GM12875 (cell line): ENCODE results near the gene SMCO4.

Source experiments
- H3K4me3 ChIP-seq: one replicate; pipeline ENCODE4 v1.5.1; 2011; ENCODE audit warnings: low read depth, low read length, control low read depth
- TF ChIP-seq, protein P1 (sequence below): IDR thresholded peaks from 2 replicates; pipeline ENCODE4 v1.5.1; 2011; ENCODE audit warnings: low read depth, mild to moderate bottlenecking, control low read depth, inconsistent platforms, low read length, moderate library complexity, borderline replicate concordance; ENCODE audit not compliant: insufficient read depth

Gene SMCO4

DNA sequence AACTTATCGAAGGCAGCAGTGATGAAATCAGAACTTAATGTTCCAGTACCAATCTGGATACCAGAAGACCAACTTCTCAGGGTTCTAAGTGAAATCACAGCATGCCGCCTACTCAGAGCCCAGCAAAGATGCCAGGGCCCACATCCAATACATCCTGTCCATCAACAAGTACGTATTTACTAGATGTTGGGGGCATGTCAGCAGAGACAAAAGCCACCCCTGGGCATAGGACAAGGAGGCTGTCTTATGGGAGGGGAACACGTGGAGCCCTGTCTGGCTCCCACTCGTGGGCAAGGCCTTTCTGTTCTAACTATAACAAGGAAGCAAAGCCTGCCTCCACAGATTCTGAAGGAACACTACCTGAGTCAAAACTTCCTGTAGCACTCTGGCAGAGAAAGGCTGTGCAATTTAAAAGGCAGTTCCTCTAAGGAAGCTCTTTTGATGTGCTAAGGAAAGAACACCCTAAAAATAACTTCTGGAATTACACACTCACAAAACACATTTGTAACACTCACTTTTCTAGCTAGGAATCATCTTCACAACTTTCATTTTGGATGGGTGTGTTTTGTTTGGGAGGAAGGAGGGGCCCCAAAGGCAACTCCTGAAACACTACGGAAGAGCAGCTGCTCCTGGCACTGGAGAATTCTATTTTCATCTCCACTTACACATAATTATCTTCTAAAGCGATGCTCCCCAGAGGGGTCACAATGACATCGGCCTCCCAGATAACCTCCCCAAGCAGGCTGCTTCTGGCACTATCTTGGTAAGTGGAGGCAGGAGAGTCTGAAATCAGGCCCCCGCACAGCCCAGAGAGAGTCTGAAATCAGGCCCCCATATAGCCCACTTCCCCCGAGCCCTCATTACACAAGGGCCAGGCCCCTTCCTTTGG, 14.2 kb downstream of the SMCO4 start:
- TF ChIP-seq, protein P1, sequence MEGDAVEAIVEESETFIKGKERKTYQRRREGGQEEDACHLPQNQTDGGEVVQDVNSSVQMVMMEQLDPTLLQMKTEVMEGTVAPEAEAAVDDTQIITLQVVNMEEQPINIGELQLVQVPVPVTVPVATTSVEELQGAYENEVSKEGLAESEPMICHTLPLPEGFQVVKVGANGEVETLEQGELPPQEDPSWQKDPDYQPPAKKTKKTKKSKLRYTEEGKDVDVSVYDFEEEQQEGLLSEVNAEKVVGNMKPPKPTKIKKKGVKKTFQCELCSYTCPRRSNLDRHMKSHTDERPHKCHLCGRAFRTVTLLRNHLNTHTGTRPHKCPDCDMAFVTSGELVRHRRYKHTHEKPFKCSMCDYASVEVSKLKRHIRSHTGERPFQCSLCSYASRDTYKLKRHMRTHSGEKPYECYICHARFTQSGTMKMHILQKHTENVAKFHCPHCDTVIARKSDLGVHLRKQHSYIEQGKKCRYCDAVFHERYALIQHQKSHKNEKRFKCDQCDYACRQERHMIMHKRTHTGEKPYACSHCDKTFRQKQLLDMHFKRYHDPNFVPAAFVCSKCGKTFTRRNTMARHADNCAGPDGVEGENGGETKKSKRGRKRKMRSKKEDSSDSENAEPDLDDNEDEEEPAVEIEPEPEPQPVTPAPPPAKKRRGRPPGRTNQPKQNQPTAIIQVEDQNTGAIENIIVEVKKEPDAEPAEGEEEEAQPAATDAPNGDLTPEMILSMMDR, result no peak

GRCh38 chr11:93528252-93528651, 14.9 kb downstream of the SMCO4 start:
- TF ChIP-seq, protein P1, result no peak
- no peak overlapping the region for H3K4me3 ChIP-seq

More for the DNA sequence above, 14.2 kb downstream of the SMCO4 start:
- no peak overlapping the region for H3K4me3 ChIP-seq

DNA sequence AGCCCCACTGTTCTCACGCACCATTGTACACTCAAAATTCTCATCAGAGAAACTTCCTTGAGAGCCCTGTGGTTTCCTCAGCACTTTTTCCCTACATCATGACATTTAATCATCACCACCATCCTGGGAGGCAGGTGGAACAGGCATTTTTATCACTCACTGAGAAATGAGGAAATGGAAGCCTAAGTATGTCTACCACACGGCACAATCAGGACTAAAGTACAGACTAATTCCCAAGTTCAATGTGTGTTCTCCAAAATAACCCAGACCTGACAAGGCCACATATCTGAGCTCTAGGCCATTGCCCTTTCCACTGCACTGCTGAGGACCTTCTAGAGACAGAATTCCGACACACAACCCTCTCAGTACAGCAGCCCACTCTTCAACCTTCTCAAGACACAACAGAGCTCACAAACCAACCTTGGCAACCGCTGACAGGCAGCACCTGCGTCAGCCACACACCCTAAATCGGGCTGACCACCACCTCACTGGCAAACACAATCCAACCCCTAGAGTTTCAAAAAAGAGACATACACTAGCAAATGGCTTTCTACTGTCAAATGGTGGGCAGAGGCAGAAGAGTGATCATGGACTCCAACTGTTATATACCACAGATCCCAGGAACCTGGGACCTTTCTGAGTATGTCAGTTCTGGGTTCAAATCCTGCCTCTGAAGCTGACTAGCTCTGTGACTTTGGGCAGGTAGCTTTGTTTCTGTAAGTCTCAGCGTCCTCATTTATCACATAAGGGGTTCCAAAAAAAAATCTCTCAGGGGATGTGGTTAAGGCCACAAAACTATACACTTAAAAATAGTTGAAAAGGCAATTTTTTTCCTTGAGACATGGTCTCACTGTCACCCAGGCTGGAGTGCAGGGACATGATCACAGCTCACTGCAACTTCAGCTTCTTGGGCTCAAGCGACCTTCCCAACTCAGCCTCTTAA, 16.3 kb downstream of the SMCO4 start:
- TF ChIP-seq, protein P1, result no peak
- peak overlapping the region; percentile 26 for H3K4me3 ChIP-seq

- no peak overlapping the region for H3K4me3 ChIP-seq
- TF ChIP-seq, protein P1, result no peak
Measured at GRCh38 chr11:93526346-93526633, 16.9 kb downstream of the SMCO4 start.

DNA sequence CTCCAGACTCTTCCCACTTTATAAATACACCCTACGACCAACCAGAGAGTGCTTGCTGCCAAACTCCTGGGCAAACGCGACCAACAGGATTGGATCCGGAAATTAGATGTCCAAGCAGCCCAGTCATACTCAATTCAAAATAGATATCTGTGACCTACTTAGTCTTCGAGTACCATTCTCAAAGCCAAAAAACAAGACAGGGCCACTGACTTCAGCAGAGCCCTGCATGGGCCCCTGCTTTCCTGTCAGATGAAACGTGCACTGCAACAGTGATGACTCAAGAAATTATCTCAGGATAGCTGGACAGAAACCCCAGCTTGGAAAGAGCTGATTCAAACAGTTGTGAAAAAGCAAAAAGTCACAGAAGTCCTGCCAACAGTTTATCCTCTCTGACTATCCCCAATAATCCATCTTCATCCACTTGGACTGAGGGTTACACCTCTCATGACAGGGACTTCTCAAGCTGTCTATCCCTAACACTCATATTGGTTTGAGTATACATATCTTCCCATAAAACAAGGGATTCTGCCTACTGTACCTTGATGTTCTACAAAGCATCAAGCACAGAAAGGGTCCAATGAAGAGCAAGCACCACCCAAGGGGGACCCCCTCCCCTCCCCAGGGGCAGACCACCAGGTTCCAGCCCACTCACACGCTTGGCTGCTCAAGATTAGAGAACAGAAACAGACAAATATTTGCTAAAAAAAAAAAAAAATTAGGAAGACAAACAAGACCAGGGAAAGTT, 17.4 kb downstream of the SMCO4 start:
- no peak overlapping the region for H3K4me3 ChIP-seq

GRCh38 chr11:93524858-93525257, 18.3 kb downstream of the SMCO4 start:
- TF ChIP-seq, protein P1, result no peak
- H3K4me3 ChIP-seq, result no peak overlapping the region

More for the DNA sequence above, 17.4 kb downstream of the SMCO4 start:
- TF ChIP-seq, protein P1, result no peak
